Neuronal stem cell (in vitro differentiated cells): ENCODE data around the gene IRF2.
A peak's percentile ranks its signal among the peaks of the same experiment; 100 is the strongest.

Experiments used
- DNase-seq: peaks from one replicate; pipeline ENCODE4 v3.0.0-alpha.2; 2013; ENCODE audit warnings: low spot score
- H2AFZ ChIP-seq: one replicate; pipeline ENCODE4 v1.6.1; 2013; ENCODE audit warnings: mild to moderate bottlenecking, low read length, inconsistent platforms
- H2AK5ac ChIP-seq: 2 replicates; pipeline ENCODE4 v1.6.1; 2013; ENCODE audit warnings: low read depth, mild to moderate bottlenecking, inconsistent platforms, low read length, moderate library complexity, mixed read lengths
- H2BK120ac ChIP-seq: 2 replicates; pipeline ENCODE4 v1.6.1; 2013; ENCODE audit warnings: low read depth, mild to moderate bottlenecking, inconsistent platforms, low read length, moderate library complexity, mixed read lengths
- H2BK12ac ChIP-seq: one replicate; pipeline ENCODE4 v1.6.1; 2013; ENCODE audit warnings: low read length, inconsistent platforms
- H2BK15ac ChIP-seq: 2 replicates; pipeline ENCODE4 v1.6.1; 2013; ENCODE audit warnings: mild to moderate bottlenecking, low read length, inconsistent platforms, mixed read lengths
- H2BK5ac ChIP-seq: one replicate; pipeline ENCODE4 v1.6.1; 2013; ENCODE audit warnings: inconsistent platforms, mild to moderate bottlenecking, low read length, moderate library complexity
- H3K14ac ChIP-seq: one replicate; pipeline ENCODE4 v1.6.1; 2013; ENCODE audit warnings: low read length, inconsistent platforms
- H3K18ac ChIP-seq: 2 replicates; pipeline ENCODE4 v1.6.1; 2013; ENCODE audit warnings: low read length, inconsistent platforms
- H3K23ac ChIP-seq: 2 replicates; pipeline ENCODE4 v1.6.1; 2013; ENCODE audit warnings: low read depth, mild to moderate bottlenecking, mixed read lengths, low read length, inconsistent platforms; ENCODE audit not compliant: poor library complexity
- H3K27ac ChIP-seq: replicated peaks from 3 replicates; pipeline ENCODE4 v1.5.1; 2013; ENCODE audit warnings: low read length, inconsistent platforms
- H3K27me3 ChIP-seq, 3 experiments: 2 replicates each; pipeline ENCODE4 v1.6.1; 2013; ENCODE audit warnings: low read length in 3 of 3, mild to moderate bottlenecking in 2 of 3, inconsistent platforms in 1 of 3, low read depth in 1 of 3, mixed read lengths in 1 of 3, moderate library complexity in 1 of 3; ENCODE audit not compliant: control insufficient read depth in 3 of 3, insufficient read depth in 3 of 3
- H3K36me3 ChIP-seq, 2 donors: replicated peaks in 1 of 2; 2 replicates each; pipeline ENCODE4 v1.6.1; 2013; ENCODE audit warnings: low read length in 2 of 2; ENCODE audit not compliant: control insufficient read depth in 2 of 2, insufficient read depth in 2 of 2
- H3K4ac ChIP-seq: 2 replicates; pipeline ENCODE4 v1.6.1; 2013; ENCODE audit warnings: inconsistent platforms, mild to moderate bottlenecking, low read length, moderate library complexity
- H3K4me1 ChIP-seq, 2 donors: 1 replicate in 1 of 2; 2 replicates in 1 of 2; pipeline ENCODE4 v1.6.1; 2013; ENCODE audit warnings: low read length in 2 of 2, low read depth in 1 of 2; ENCODE audit not compliant: control insufficient read depth in 2 of 2, insufficient read depth in 1 of 2
- H3K4me2 ChIP-seq: one replicate; pipeline ENCODE4 v1.6.1; 2013; ENCODE audit warnings: mild to moderate bottlenecking, low read length, inconsistent platforms; ENCODE audit not compliant: insufficient read depth, poor library complexity, severe bottlenecking
- H3K4me3 ChIP-seq, 2 donors: 2 replicates each; pipeline ENCODE4 v1.5.1; 2013; ENCODE audit warnings: low read length in 2 of 2, mild to moderate bottlenecking in 2 of 2, inconsistent platforms in 1 of 2, moderate library complexity in 1 of 2
- H3K79me1 ChIP-seq: one replicate; pipeline ENCODE4 v1.6.1; 2013; ENCODE audit warnings: low read depth, mild to moderate bottlenecking, inconsistent platforms, low read length, moderate library complexity
- H3K9ac ChIP-seq: one replicate; pipeline ENCODE4 v1.6.1; 2013; ENCODE audit warnings: mild to moderate bottlenecking, low read depth, low read length, inconsistent platforms; ENCODE audit not compliant: poor library complexity
- H3K9me3 ChIP-seq, 2 donors: replicated peaks in 1 of 2; 2 replicates each; pipeline versions ENCODE3 to v1.6.1; 2013; ENCODE audit warnings: low read length in 2 of 2, mild to moderate bottlenecking in 2 of 2, inconsistent platforms in 1 of 2, low read depth in 1 of 2, mixed read lengths in 1 of 2, moderate library complexity in 1 of 2; ENCODE audit not compliant: control insufficient read depth in 2 of 2, insufficient read depth in 1 of 2
- H4K8ac ChIP-seq: one replicate; pipeline ENCODE4 v1.6.1; 2013; ENCODE audit warnings: low read depth, mild to moderate bottlenecking, inconsistent platforms, low read length, moderate library complexity
- H4K91ac ChIP-seq: one replicate; pipeline ENCODE4 v1.6.1; 2013; ENCODE audit warnings: low read length, low read depth, mild to moderate bottlenecking, inconsistent platforms; ENCODE audit not compliant: poor library complexity
- WGBS, 2 donors: extraction: QIAGEN DNeasy Blood & Tissue Kit; methylation state at CpG; one replicate each; pipeline ENCODE4 v1.1.7; 2013; ENCODE audit warnings: missing lambda C conversion rate in 2 of 2, mixed read lengths in 1 of 2; ENCODE audit not compliant: insufficient read length in 2 of 2, insufficient replicate concordance in 1 of 2; ENCODE audit errors: extremely low coverage in 2 of 2; 5-methylcytosine and 5-hydroxymethylcytosine counted together

The IRF2 gene

GRCh38 chr4:184392748-184393559 lies 81.4 kb downstream of the IRF2 start:
- H2AK5ac ChIP-seq: no peak overlapping the region
- no peak overlapping the region for H3K4me3 ChIP-seq
- no peak overlapping the region for H3K4me2 ChIP-seq
- no peak overlapping the region for H3K23ac ChIP-seq
- DNase-seq: no peak
- no peak overlapping the region for H4K8ac ChIP-seq
- H3K4ac ChIP-seq: no peak overlapping the region
- peaks cover 13% of the 10 kb centered on the region in 2 donors for H3K4me1 ChIP-seq
- H3K18ac ChIP-seq: no peak overlapping the region
- H3K9ac ChIP-seq: no peak overlapping the region
- H4K91ac ChIP-seq: no peak overlapping the region
- H3K9me3 ChIP-seq: peaks cover 2 to 6% of the 10 kb centered on the region in 2 donors
- H3K27me3 ChIP-seq: no peaks in the 10 kb centered on the region
- no peaks in the 10 kb centered on the region for H3K79me1 ChIP-seq
- H2BK12ac ChIP-seq: no peak overlapping the region
- H2BK15ac ChIP-seq: no peak overlapping the region
- H3K14ac ChIP-seq: no peak overlapping the region
- no peak overlapping the region for H2BK120ac ChIP-seq
- H2BK5ac ChIP-seq: no peak overlapping the region
- no peak overlapping the region for H2AFZ ChIP-seq
- H3K27ac ChIP-seq: no peak overlapping the region
- WGBS, 2 donors: no CpG with 5 or more reads among the region's 17 CpGs
- peaks cover 2 to 94% of the 10 kb centered on the region in 2 donors for H3K36me3 ChIP-seq

- no peak overlapping the region for H3K4me3 ChIP-seq
- H2AFZ ChIP-seq: no peak overlapping the region
- no CpG with 5 or more reads among the region's 6 CpGs for WGBS, 2 donors
- DNase-seq: no peak
- H2BK120ac ChIP-seq: no peak overlapping the region
- H2BK15ac ChIP-seq: no peak overlapping the region
- H2BK5ac ChIP-seq: no peak overlapping the region
- H3K18ac ChIP-seq: no peak overlapping the region
- peaks cover 2 to 94% of the 10 kb centered on the region in 2 donors for H3K36me3 ChIP-seq
- no peak overlapping the region for H3K9ac ChIP-seq
- H3K27ac ChIP-seq: no peak overlapping the region
- H3K4me1 ChIP-seq: peaks cover 13% of the 10 kb centered on the region in 2 donors
- H2BK12ac ChIP-seq: no peak overlapping the region
- no peak overlapping the region for H3K4ac ChIP-seq
- H3K14ac ChIP-seq: no peak overlapping the region
- peaks cover 2 to 6% of the 10 kb centered on the region in 2 donors for H3K9me3 ChIP-seq
- H3K27me3 ChIP-seq: no peaks in the 10 kb centered on the region
- H4K8ac ChIP-seq: no peak overlapping the region
- no peak overlapping the region for H3K4me2 ChIP-seq
- H3K23ac ChIP-seq: no peak overlapping the region
- no peak overlapping the region for H4K91ac ChIP-seq
- no peaks in the 10 kb centered on the region for H3K79me1 ChIP-seq
- no peak overlapping the region for H2AK5ac ChIP-seq
Observed at GRCh38 chr4:184392316-184392715, 82.0 kb downstream of the IRF2 start.

- no peak overlapping the region for H3K23ac ChIP-seq
Observed at GRCh38 chr4:184389978-184390900, 84.1 kb downstream of the IRF2 start.

GRCh38 chr4:184388106-184388505 lies 86.2 kb downstream of the IRF2 start:
- Histone ChIP-seq H3K27ac (no peak overlapping the region), H3K4me1 (peaks cover 28 to 40% of the 10 kb centered on the region in 2 donors), H2AK5ac (no peak overlapping the region), H3K36me3 (peaks cover 2 to 71% of the 10 kb centered on the region in 2 donors), H3K79me1 (no peaks in the 10 kb centered on the region), H2BK12ac (no peak overlapping the region), H3K9me3 (peaks cover 2 to 6% of the 10 kb centered on the region in 2 donors), H2BK15ac (no peak overlapping the region), H3K14ac (no peak overlapping the region), H3K4me2 (no peak overlapping the region), H3K18ac (no peak overlapping the region), H2AFZ (no peak overlapping the region), H4K91ac (no peak overlapping the region), H3K23ac (no peak overlapping the region), H3K4me3 (no peak overlapping the region), H3K4ac (no peak overlapping the region), H3K9ac (no peak overlapping the region), H3K27me3 (no peaks in the 10 kb centered on the region), H2BK120ac (no peak overlapping the region), H4K8ac (no peak overlapping the region), H2BK5ac (no peak overlapping the region)
- DNase-seq: no peak
- WGBS, 2 donors: 100% methylated on average over 1 of the region's 6 CpGs; no CpG with 5 or more reads in 1 of the 2 donors

More at GRCh38 chr4:184389978-184390900, 84.1 kb downstream of the IRF2 start:
- no peak overlapping the region for H3K9ac ChIP-seq
- H3K4ac ChIP-seq: no peak overlapping the region
- H2AK5ac ChIP-seq: peak overlapping the region; percentile 8
- peak overlapping the region; percentile 20 for H3K18ac ChIP-seq
- H2BK120ac ChIP-seq: no peak overlapping the region
- WGBS, 2 donors: no CpG with 5 or more reads among the region's 24 CpGs
- peak overlapping the region; percentile 15 for H2AFZ ChIP-seq
- no peak overlapping the region for H2BK12ac ChIP-seq
- H3K27me3 ChIP-seq: no peaks in the 10 kb centered on the region
- no peaks in the 10 kb centered on the region for H3K79me1 ChIP-seq
- no peak overlapping the region for H3K4me3 ChIP-seq
- no peak overlapping the region for H4K8ac ChIP-seq
- DNase-seq: peak; percentile 55
- peaks cover 17 to 20% of the 10 kb centered on the region in 2 donors for H3K4me1 ChIP-seq
- peaks cover 2 to 90% of the 10 kb centered on the region in 2 donors for H3K36me3 ChIP-seq
- H3K4me2 ChIP-seq: no peak overlapping the region
- no peak overlapping the region for H3K14ac ChIP-seq
- peak overlapping the region; percentile 36 for H3K27ac ChIP-seq
- peaks cover 2 to 6% of the 10 kb centered on the region in 2 donors for H3K9me3 ChIP-seq
- H4K91ac ChIP-seq: no peak overlapping the region
- H2BK5ac ChIP-seq: no peak overlapping the region
- H2BK15ac ChIP-seq: no peak overlapping the region
